ENCODE results near the gene CAMTA1.

- no peak for TF ChIP-seq CTCF (IDR thresholded peaks at IDR 0.05)
- TF ChIP-seq POLR2AphosphoS5 (IDR thresholded peaks at IDR 0.05; ENCODE audit: insufficient read depth in 1 of 2, low read depth in 1 of 2) = no peak
Measured at GRCh38 chr1:7278045-7278444, 492.8 kb downstream of the CAMTA1 start.
